AG20443 (cell line): ENCODE results near the gene INTS11.

ENCODE experiments used
- DNase-seq: peaks from one replicate; pipeline ENCODE4 v3.0.0; 2012; ENCODE audit warnings: low spot score, mixed read lengths

The INTS11 gene

DNA sequence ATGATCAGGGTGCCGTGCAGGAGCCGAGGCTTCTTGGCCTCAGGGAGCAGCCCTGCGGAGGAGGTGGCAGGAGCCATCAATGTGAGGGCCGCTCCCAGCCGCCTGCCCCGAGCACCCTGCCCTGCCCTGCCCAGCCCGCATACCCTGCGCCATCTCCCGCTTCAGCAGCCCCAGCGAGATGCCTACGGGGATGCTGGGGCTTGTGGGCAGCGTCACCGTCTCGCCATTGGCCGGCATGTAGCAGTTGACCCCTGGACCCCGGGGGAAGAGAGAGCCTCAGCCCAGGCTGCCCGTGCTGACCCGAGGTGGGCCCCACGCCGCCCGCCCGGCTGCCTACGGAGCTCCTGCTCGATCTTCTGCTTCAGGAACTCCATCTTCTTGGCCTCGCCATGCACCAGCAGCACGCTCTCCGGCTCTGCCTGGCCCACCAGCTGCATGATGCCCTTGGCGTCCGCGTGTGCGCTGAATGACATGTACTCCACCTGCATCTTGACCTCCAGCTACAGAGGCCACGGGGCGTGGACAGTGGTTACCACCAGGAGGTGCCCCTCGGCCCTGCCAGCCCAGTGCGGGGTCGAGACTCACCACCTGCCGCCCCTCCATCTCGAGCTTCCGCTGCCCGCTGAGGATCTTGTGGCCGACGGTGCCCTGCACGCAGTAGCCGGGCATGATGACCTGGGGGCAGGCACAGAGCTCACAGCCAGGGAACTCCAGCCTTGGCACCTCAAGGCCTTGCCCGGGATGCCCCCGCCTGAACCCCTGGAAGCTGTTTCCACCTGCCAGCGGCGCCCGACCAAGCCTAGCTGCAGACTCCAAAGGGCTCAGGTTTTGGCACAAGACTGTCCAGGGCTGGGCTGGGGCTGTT is 11.8 kb downstream of the INTS11 start:
- no peak for DNase-seq

DNA sequence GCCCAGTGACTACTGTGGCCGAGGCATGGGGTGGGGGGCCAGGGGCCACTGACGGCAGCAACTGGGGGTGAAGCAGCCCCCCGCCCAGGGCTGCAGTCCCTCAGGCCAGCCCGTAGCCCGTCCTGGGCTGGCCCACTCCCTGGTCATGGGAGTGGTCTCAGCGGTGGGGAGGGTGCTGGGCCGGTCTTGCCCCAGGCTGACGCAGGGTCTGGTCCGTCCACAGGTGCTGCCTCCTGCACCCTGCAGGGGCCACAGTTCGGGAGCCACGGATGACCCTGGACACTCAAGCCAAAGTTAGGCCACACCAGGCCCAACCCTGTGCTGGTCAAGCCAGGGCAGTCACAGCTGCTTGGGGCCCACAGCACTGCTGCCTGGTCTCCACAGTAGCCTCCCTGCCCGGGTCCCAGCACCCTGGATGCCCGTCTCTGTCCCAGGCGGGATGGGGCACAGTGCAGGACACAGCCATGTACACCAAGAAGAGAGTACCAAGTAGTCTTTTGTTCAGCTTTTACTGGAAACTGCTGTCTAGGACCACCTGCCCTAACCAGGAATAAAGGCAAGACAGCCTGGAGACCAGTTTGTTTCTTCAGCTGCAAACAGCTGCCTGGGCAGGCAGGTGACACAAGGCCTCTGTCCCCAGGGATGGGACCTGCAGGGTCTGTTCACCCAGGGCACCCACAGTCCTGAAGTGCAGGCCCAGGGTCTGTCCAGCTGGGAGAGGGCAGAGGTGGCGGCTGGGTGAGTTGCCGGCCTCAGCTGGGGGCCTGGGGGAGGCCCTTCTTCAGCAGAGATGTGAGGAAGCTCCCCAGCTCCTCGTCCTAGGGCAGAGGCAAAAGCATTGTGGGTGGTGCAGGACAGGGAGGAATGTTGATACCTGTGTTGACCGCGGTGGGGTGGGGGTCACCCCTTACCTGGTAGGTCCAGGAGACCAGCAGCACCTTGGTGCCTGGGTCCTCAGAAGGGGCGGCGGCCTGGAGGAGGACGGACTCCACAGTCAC is 13.1 kb downstream of the INTS11 start:
- DNase-seq = no peak

DNA sequence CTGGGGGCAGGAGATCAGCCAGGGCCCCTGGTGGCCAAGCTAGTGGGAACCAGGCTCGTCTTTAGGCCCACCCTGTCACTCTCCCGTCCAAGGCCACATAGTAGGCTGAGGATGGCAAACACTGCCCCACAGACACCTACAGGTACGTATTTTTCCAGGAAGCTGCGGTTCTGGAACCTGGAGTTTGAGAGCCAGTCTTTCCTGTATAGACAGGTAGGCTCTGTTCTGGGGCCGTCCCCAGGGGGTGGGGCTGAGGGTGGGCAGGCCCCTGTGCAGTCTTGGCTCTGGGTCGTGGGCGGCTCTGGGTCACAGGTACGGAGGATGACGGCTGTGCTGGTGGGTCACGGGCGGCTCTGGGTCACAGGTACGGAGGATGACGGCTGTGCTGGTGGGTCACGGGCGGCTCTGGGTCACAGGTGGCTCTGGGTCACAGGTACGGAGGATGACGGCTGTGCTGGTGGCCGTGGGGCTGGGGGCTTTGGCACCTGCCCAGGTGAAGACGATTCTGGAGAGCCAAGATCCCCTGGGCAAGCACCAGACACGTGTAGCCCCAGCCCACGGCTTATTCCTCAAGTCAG is 13.9 kb downstream of the INTS11 start:
- no peak for DNase-seq

DNA sequence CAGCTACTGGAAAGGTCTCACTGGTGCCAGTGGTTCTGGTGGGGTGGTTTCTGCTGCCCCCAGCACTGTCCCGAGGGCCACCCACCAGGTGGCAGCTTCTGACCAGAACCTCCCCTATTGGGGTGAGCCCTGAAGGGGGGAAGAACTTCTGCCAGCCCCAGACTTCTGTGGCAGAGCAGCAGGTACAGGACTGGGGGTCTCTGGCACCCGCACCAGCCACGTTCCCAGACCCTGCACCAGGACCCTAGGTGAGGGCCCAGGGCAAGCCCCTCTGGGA is 14.4 kb downstream of the INTS11 start:
- DNase-seq = no peak

DNA sequence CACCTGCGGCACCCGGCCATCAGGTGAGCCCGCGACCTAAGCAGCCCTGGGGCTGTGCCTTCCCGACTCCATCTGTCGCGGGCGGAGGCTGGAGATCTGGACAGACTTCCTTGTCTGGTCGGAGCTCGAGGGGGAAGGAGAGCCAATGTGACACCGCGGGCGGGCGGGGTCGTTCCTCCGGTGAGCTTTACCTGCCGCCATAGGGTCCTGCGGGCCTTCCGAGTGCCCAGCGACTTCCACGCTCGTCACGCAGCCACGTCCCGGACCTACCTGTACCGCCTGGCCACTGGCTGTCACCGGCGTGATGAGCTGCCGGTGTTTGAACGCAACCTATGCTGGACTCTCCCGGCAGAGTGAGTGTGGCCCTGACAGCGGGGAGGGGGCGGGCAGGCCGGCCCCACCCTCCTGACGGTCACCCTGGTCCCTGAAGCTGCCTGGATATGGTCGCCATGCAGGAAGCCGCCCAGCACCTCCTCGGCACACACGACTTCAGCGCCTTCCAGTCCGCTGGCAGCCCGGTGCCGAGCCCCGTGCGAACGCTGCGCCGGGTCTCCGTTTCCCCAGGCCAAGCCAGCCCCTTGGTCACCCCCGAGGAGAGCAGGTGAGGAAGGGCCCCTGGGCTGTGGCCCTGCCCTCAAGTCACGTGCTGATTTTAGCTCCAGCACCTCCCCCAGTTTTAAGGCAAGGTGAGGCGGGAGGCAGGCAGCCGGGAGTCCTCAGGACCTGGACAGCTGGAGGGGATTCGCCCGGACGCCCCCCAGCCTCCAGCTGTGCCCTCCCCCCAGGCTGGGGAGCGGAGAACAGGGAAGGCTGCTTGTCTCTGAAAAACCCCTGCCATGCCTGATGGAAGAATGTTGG is 15.0 kb downstream of the INTS11 start:
- no peak for DNase-seq

DNA sequence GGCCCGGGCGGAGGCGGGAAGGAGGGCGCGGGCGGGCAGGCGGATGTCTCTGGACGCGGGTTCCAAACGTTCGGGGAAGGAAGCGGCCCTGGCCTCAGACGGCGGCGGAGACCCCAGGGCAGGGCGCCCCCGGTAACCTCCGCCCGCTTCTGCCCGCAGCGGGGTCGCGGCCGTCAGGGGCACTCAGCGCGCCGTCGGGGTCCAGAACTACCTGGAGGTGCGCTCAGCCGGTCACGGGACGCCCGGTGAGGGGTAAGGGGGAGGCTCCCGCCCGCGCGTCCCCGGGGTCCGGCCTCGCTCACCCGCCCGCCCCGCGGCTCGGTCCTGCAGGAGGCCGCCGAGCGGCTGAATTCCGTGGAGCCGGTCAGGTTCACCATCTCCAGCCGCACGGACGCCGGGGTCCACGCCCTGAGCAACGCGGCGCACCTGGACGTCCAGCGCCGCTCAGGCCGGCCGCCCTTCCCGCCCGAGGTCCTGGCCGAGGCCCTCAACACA is 15.7 kb downstream of the INTS11 start:
- DNase-seq = no peak

DNA sequence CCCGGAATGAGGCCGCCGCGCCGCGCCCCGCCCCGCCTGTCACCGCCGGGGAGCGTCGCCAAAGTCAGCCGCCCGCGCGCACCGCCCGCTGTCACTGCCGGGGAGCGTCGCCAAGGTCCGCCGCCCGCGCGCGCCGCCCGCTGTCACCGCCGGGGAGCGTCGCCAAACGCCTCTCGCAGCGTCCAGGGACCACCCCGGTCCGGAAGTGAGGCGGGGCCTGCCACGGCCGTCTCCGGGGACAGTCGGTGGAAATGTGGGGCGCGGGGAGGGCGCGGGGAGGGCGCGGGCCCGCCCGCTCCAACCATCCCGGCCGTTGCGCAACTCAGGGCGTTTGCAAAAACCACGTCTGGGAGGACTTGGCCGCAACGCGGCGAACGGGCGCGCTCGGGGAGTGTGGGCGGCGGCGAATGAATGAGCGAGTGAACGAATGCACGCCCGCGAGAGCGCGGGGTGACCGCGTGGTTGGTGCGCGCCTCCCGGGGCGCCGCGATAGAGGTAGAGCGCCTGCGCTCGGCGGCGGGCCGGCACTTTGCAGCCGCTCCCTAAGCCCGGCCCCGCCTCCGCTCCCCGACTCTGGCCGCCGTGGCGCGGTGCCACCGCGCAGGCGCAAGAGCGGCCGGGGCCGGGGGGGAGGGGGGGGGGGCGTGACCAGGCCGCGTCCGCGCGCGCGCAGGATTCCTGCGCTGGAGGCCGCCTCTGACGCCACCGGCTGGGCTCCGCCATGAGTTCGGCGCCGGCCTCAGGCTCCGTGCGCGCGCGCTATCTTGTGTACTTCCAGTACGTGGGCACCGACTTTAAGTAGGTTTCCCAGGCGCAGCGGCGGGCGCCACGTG is 16.3 kb downstream of the INTS11 start, which contains the start of the genes ACAP3 and PUSL1:
TSS of gene ACAP3 (minus strand) at position 8 of the 833 bp plus-strand sequence. CDS start 115 bp downstream, outside the sequence.
TSS of gene PUSL1 (plus strand) at position 675 of the 833 bp plus-strand sequence. CDS start at position 722, 47 bp downstream.
- DNase-seq = peak; percentile 100

DNA sequence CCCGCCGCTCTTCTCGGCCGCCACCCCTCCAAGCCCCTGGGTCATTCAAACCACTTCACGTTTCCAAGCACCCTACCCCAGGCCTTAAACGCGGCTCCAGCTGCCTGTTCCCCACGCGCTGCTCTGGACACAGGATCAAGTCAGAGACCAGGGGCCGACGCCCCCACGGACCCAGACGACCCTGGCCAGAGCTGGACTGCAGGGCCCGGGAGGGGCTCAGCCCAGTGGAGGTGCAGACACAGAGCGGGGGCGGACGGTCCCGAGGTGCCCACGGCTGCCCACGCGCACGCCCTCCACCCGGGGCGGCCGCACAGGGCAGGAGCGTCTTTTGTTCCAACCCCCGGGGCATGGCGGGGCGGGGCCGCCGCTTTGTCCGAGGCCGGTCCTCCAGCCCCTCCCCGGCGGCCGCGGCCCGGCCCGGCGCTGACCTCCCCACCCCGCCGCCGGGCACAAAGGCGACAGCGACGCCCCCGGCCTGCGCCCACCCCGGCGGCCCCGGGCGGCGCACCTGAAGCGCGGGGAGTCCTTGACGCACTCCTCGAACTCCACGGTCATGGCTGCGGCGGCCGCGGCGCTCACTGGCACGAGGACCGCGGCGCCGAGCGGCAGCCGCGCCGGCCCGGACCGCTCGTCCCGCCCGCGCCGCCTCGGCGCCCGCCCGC is 17.1 kb downstream of the INTS11 start:
- no peak for DNase-seq

DNA sequence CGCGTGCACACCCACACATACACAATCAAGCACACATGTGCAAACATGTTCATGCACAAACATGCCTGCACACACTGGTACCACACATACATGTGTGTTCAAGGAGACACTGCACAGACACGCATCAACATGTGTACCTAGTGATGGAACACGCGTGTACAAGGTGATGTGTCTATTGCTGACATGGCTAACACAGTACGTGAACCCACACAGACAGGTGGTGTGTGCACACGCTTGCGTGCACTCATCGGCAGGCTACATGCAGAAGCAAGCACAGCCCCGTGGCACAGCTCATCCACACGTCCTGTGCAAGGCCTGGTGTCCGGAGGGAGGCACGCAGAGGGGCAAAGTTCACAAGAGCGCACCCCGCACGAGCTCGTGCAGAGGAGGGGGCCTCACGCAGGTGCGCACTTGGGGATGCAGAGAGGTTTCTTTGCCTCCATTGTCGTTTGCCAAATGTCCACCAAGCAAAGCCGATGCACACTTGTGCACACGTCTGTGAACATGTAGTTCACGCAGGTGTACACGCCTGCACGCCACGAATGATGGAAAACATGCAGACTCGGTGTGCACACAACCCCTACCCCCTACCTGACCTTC is 17.7 kb downstream of the INTS11 start:
- no peak for DNase-seq

DNA sequence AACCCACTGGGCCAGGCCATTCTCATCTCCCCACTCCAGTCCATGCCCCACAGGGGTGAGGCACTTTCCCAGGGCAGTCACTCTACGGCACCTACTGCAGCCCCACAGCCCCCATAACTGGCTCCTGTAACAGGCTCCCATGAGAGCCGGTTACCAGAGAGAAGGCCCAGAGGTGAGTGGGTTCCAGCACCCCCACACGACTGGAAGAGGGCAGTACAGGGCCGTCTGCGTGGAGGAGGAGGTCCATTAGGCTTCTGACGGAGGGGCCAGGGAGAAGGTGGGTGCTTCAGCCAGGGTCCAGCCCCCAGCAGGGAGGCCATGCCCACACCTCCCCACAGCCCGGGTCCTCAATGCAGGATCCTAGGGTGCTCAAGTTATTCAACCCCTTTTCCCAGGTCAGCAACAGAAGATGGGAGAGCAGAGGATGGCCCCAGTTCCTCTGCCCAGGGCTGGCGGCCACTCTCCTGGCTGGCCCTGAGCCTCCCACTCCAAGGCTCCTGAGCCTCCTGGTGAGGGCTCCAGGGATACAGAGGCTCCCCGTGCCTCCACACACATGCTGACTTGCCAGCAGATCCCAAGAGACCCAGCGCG is 18.3 kb downstream of the INTS11 start:
- no peak for DNase-seq

DNA sequence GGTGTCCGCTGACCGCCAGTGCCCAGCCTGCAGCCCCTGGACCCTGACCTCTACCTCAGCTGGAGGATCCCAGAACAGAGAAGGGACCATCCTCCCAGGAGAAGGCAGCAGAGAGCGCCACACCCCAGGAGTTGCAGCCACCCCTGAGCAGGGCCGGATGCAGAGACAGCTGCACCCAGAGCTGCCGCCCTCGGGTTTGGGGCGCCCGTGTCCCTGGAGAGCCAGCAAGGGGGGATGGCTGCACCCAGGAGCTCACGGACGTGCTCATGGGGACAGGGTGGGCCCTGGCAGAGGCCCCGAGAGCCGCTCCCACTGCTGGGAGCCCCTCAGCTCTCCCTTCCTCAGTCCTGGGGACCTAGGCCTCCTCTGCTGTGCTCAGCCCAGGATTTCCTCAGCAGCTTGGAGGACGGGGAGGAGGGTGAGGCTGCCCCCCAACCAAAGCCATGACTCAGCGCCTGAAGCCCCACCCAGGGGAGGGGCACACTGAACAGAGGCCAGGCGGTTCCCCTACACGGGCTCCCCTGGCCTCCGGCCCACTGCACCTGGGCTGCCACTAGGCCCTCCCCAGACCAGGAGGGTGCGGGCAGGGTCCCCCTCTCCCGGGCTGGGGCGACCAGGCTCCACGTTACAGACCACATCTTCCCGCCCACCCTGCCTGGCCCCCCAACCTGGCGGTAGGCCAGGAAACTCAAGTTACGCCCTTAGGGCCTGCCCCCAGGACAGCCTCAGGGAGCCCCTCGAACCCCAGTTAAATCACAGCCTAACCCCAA is 19.0 kb downstream of the INTS11 start:
- peak; percentile 81 for DNase-seq

DNA sequence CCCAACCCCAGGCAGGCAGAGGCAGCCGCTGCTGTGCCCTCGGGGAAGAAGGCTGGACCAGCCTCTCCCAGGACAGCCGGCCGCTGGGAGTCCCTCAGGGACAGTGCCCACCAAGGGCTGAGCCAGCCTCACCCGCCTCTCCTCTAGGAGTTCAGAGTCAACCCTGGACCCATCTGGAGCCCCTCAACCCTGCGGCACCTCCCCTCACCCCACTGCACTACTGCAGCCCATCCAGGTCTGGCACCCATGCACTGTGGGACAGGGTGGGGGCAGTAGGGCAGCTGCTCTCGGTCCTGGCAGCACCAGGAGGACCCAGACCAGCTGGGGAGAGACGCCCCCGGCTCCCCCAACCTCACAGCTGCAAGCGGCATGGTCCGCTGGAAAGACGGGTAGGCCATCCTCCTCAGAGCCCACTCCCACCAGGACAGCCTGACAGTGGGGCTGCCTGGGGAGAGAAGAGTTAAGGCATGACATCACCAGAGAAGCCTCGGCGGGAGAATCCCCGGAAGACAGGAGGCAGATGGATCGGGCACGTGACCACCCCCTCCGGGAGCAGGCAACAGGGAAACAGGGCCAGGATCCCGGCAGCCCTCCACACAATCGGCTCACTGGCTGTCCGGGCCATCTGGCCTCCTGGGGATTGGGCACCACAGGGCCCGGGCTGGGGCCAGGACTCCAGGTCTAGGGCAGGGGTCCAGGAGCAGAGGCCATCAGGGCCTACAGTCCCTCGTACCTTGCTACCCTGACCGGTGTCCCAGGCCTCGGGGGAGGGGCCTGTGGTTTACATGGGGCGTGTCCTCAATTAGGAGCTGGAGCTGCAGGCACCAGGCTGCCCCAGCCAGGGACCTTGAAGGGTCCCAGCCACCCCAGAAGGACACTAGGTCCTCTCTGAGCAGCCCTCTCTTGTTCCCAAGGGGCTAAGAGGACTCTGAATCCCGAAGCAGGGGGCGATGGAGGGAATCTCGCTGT is 19.8 kb downstream of the INTS11 start:
- DNase-seq = peak; percentile 75

DNA sequence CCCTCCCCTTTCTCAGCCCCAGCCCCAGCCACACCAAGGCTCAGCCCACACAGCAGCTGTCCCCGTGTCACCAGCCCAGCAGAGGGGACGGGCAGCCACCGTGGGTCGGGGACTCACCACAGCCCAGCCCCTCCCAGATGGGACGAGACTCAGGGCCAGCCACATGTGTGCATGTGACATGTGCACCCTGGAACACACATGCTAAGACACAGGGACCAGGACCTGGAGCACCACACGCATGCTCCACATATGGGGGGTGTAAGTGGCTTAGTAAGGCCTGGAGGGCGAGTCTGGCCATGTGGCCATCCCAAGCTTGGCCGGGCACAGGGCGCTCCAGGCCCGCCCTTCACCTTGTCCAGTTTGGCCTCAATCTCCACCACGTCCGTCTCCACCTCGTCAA is 20.7 kb downstream of the INTS11 start:
- no peak for DNase-seq

DNA sequence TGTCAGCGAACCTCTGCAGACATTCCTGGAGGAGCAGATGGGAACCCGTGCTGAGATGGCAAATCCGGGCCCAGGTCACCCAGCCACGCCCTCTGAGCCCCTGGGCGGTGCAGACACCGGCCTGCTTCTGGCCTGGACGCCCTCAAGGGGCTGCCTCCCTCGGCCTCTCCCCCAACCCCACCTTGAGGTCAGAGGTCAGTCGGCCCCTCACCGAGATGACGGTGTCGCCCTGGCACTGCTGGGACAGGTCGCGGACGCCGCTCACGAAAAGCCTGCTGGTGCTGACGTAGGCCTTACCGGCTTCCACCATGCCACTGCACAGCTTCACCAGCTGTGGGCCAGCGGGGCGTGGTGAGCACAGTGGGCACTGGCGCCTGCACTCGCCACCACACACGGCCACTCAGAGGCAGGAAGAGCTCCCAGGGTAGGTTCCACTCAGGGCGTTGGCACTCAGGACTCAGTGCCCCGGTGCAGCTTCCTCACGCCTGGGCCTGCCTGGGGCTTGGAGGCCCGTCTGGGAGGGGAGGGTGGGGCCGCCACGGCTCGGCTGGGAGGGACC is 21.4 kb downstream of the INTS11 start:
- DNase-seq = no peak

DNA sequence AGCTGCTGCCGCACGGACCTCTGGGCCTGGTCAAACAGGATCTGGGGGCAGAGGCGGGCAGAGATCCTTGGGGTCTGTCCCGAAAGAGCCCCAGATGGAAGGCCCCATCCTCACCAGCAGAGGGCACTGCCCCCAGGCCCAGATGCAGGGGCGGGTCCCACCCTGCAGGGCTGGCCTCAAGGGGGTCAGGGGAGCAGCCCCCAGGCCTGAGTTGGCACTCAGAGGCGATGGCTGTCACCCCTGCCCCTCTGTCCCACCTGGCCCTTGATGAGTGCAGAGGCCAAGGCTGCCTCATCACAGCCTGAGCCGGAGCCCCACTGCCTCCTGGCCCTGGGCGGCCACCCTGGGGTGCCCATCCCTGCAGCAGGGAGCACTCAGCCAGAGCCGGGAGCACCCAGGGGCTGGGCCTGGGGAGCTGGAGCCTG is 22.4 kb downstream of the INTS11 start:
- no peak for DNase-seq

DNA sequence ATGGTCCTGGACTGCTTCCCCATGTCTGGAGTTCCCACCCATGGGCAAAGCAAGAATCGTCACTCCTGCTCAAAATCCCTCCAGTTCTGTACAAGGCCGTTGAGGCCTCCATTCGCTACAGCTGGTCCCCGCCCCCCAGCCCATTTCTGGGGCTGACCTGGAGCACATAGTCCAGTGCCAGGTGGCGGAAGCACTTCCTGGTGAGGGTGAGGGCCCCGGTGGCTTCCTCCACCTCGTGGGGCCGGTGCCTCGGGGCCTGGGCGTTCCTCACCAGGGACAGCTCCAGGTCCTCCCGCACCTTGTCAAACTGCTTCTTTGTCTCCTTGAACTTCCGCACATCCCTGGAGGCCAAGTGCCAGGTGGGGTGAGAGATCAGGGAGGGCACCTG is 24.1 kb downstream of the INTS11 start:
- DNase-seq = no peak
